ENCODE measurements around the gene EOLA1.
"Not testable (repeated sequence)": the region's sequence is repeated elsewhere in the genome, so short reads cannot be mapped to it uniquely, and the experiment has no call there.

GRCh38 chrX:149525903-149526302 lies 14.9 kb upstream of the EOLA1 start:
- TF ChIP-seq CTCF (conservative IDR thresholded peaks at IDR 0.05); EZH2 (IDR thresholded peaks at IDR 0.05; ENCODE audit: low read depth): not testable (repeated sequence)
